Measurements from ENCODE around the gene PHLDB2.

- TF ChIP-seq CTCF (IDR thresholded peaks at IDR 0.05): no peak
- TF ChIP-seq POLR2A (IDR thresholded peaks at IDR 0.05): no peak
Measured at GRCh38 chr3:111910806-111911205, 51.7 kb downstream of the PHLDB2 start.

All from body of pancreas (tissue), 4 donors.